Loucy (cell line): Measurements from ENCODE around the gene NTN1.

Experiments
- EZH2phosphoT487 ChIP-seq: fragments of 200-600 bp; IDR thresholded peaks from 2 replicates; pipeline ENCODE4 v1.6.1; 2018; ENCODE audit warnings: antibody characterized with exemption, mild to moderate bottlenecking, moderate library complexity, borderline replicate concordance
- TF ChIP-seq, protein P1 (sequence below): fragments of 200-600 bp; sonication (generic); conservative IDR thresholded peaks from 2 replicates; pipeline ENCODE4 v1.5.1; 2014; ENCODE audit warnings: mild to moderate bottlenecking, antibody characterized with exemption, low read length

DNA sequence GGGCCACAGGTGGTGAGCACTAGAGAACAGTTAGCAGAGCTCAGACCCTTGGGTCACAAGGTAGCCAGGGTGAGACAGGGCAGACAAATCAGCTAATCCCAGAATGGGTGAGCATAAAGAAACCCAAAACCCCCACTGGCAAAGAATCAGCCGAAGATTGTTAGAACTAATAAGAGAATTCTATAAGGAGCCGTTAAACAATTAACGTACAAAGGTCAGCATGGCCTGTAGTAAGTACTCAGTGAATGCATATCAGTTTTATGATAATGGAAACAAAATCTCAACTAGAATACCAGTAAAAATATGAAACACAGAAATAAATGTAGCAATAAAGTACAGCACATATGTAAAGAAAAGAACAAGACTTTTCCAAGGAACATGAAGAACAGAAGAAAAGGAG is 168.6 kb downstream of the NTN1 start:
- TF ChIP-seq, protein P1, sequence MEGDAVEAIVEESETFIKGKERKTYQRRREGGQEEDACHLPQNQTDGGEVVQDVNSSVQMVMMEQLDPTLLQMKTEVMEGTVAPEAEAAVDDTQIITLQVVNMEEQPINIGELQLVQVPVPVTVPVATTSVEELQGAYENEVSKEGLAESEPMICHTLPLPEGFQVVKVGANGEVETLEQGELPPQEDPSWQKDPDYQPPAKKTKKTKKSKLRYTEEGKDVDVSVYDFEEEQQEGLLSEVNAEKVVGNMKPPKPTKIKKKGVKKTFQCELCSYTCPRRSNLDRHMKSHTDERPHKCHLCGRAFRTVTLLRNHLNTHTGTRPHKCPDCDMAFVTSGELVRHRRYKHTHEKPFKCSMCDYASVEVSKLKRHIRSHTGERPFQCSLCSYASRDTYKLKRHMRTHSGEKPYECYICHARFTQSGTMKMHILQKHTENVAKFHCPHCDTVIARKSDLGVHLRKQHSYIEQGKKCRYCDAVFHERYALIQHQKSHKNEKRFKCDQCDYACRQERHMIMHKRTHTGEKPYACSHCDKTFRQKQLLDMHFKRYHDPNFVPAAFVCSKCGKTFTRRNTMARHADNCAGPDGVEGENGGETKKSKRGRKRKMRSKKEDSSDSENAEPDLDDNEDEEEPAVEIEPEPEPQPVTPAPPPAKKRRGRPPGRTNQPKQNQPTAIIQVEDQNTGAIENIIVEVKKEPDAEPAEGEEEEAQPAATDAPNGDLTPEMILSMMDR: no peak
- TF ChIP-seq EZH2phosphoT487: no peak
